ENCODE measurements around the gene DLAT.
"Not testable (repeated sequence)": the region's sequence is repeated elsewhere in the genome, so short reads cannot be mapped to it uniquely, and the experiment has no call there.

DLAT gene

GRCh38 chr11:111986589-111986988, 38.6 kb upstream of the DLAT start:
- Histone ChIP-seq H3K4me3 (ENCODE audit: low read length) (no peak overlapping the region), H3K4me1 (ENCODE audit: control insufficient read depth, low read depth, low read length) (peaks cover 2% of the 10 kb centered on the region), H3K27me3 (ENCODE audit: insufficient read depth, low read length, poor library complexity) (no peaks in the 10 kb centered on the region), H3K56ac (ENCODE audit: low read length) (no peak overlapping the region), H2BK15ac (replicated peaks; ENCODE audit: low read depth) (no peak overlapping the region), H3K9ac (ENCODE audit: low read length) (no peak overlapping the region), H3K79me1 (ENCODE audit: low read length) (no peaks in the 10 kb centered on the region), H2BK5ac (ENCODE audit: low read length) (no peak overlapping the region), H3K23ac (ENCODE audit: low read length) (no peak overlapping the region), H3K36me3 (ENCODE audit: control insufficient read depth, insufficient read depth, low read length) (no peaks in the 10 kb centered on the region), H2AK5ac (ENCODE audit: low read length) (no peak overlapping the region), H3K79me2 (ENCODE audit: control insufficient read depth, insufficient read depth, low read length) (no peaks in the 10 kb centered on the region), H2BK120ac (ENCODE audit: low read depth, low read length) (no peak overlapping the region), H4K5ac (ENCODE audit: low read length) (no peak overlapping the region), H3K27ac (ENCODE audit: low read depth, low read length) (no peak overlapping the region), H3K4ac (ENCODE audit: low read depth, low read length) (no peak overlapping the region), H3K18ac (ENCODE audit: low read length) (no peak overlapping the region), H4K8ac (ENCODE audit: low read depth, low read length) (no peak overlapping the region), H3K4me2 (ENCODE audit: low read length) (no peak overlapping the region)
- no CpG with 5 or more reads among the region's 5 CpGs for WGBS (ENCODE audit: extremely low coverage, insufficient coverage, low lambda C conversion rate)
- no peak for DNase-seq

GRCh38 chr11:111990381-111990780, 34.8 kb upstream of the DLAT start:
- no peaks in the 10 kb centered on the region for H3K4me1 ChIP-seq (ENCODE audit: control insufficient read depth, low read depth, low read length)
- H4K8ac ChIP-seq (ENCODE audit: low read depth, low read length), result no peak overlapping the region
- no peak overlapping the region for H2BK15ac ChIP-seq (replicated peaks; ENCODE audit: low read depth)
- H3K9ac ChIP-seq (ENCODE audit: low read length), result no peak overlapping the region
- no peak overlapping the region for H3K27ac ChIP-seq (ENCODE audit: low read depth, low read length)
- no peak overlapping the region for H3K18ac ChIP-seq (ENCODE audit: low read length)
- no peaks in the 10 kb centered on the region for H3K79me1 ChIP-seq (ENCODE audit: low read length)
- no peak overlapping the region for H3K4ac ChIP-seq (ENCODE audit: low read depth, low read length)
- no CpG with 5 or more reads among the region's 6 CpGs for WGBS (ENCODE audit: extremely low coverage, insufficient coverage, low lambda C conversion rate)
- H3K4me2 ChIP-seq (ENCODE audit: low read length), result no peak overlapping the region
- no peaks in the 10 kb centered on the region for H3K79me2 ChIP-seq (ENCODE audit: control insufficient read depth, insufficient read depth, low read length)
- H4K5ac ChIP-seq (ENCODE audit: low read length), result no peak overlapping the region
- H3K4me3 ChIP-seq (ENCODE audit: low read length), result no peak overlapping the region
- no peak overlapping the region for H2AK5ac ChIP-seq (ENCODE audit: low read length)
- no peak overlapping the region for H3K23ac ChIP-seq (ENCODE audit: low read length)
- no peak overlapping the region for H3K56ac ChIP-seq (ENCODE audit: low read length)
- H2BK5ac ChIP-seq (ENCODE audit: low read length), result no peak overlapping the region
- H3K36me3 ChIP-seq (ENCODE audit: control insufficient read depth, insufficient read depth, low read length), result no peaks in the 10 kb centered on the region
- DNase-seq, result no peak
- no peak overlapping the region for H2BK120ac ChIP-seq (ENCODE audit: low read depth, low read length)
- no peaks in the 10 kb centered on the region for H3K27me3 ChIP-seq (ENCODE audit: insufficient read depth, low read length, poor library complexity)

- H3K4me3 ChIP-seq (ENCODE audit: low read length), result no peak overlapping the region
- no peak for DNase-seq
- no peak overlapping the region for H3K27ac ChIP-seq (ENCODE audit: low read depth, low read length)
- H3K23ac ChIP-seq (ENCODE audit: low read length), result no peak overlapping the region
- no peaks in the 10 kb centered on the region for H3K27me3 ChIP-seq (ENCODE audit: insufficient read depth, low read length, poor library complexity)
- no peak overlapping the region for H2BK5ac ChIP-seq (ENCODE audit: low read length)
- no peak overlapping the region for H3K9ac ChIP-seq (ENCODE audit: low read length)
- H3K4ac ChIP-seq (ENCODE audit: low read depth, low read length), result no peak overlapping the region
- no peak overlapping the region for H4K5ac ChIP-seq (ENCODE audit: low read length)
- no peak overlapping the region for H2BK15ac ChIP-seq (replicated peaks; ENCODE audit: low read depth)
- no peaks in the 10 kb centered on the region for H3K4me1 ChIP-seq (ENCODE audit: control insufficient read depth, low read depth, low read length)
- H3K4me2 ChIP-seq (ENCODE audit: low read length), result no peak overlapping the region
- H3K18ac ChIP-seq (ENCODE audit: low read length), result no peak overlapping the region
- no peak overlapping the region for H3K56ac ChIP-seq (ENCODE audit: low read length)
- no peak overlapping the region for H2AK5ac ChIP-seq (ENCODE audit: low read length)
- WGBS (ENCODE audit: extremely low coverage, insufficient coverage, low lambda C conversion rate), result no CpG with 5 or more reads among the region's 3 CpGs
- no peak overlapping the region for H4K8ac ChIP-seq (ENCODE audit: low read depth, low read length)
- H3K79me1 ChIP-seq (ENCODE audit: low read length), result no peaks in the 10 kb centered on the region
- H3K79me2 ChIP-seq (ENCODE audit: control insufficient read depth, insufficient read depth, low read length), result no peaks in the 10 kb centered on the region
- H2BK120ac ChIP-seq (ENCODE audit: low read depth, low read length), result no peak overlapping the region
- H3K36me3 ChIP-seq (ENCODE audit: control insufficient read depth, insufficient read depth, low read length), result no peaks in the 10 kb centered on the region
These were observed 32.9 kb upstream of the DLAT start for GRCh38 chr11:111992206-111992855.

GRCh38 chr11:111996129-111996528, 29.1 kb upstream of the DLAT start:
- Histone ChIP-seq H3K56ac (ENCODE audit: low read length) (no peak overlapping the region), H2BK5ac (ENCODE audit: low read length) (no peak overlapping the region), H3K23ac (ENCODE audit: low read length) (no peak overlapping the region), H4K8ac (ENCODE audit: low read depth, low read length) (no peak overlapping the region), H3K27me3 (ENCODE audit: insufficient read depth, low read length, poor library complexity) (no peaks in the 10 kb centered on the region), H3K4me2 (ENCODE audit: low read length) (no peak overlapping the region), H3K4me1 (ENCODE audit: control insufficient read depth, low read depth, low read length) (no peaks in the 10 kb centered on the region), H3K36me3 (ENCODE audit: control insufficient read depth, insufficient read depth, low read length) (no peaks in the 10 kb centered on the region), H3K79me2 (ENCODE audit: control insufficient read depth, insufficient read depth, low read length) (no peaks in the 10 kb centered on the region), H2BK120ac (ENCODE audit: low read depth, low read length) (no peak overlapping the region), H3K79me1 (ENCODE audit: low read length) (no peaks in the 10 kb centered on the region), H3K18ac (ENCODE audit: low read length) (no peak overlapping the region), H3K27ac (ENCODE audit: low read depth, low read length) (no peak overlapping the region), H3K4me3 (ENCODE audit: low read length) (no peak overlapping the region), H4K5ac (ENCODE audit: low read length) (no peak overlapping the region), H2BK15ac (replicated peaks; ENCODE audit: low read depth) (no peak overlapping the region), H3K9ac (ENCODE audit: low read length) (no peak overlapping the region), H3K4ac (ENCODE audit: low read depth, low read length) (no peak overlapping the region), H2AK5ac (ENCODE audit: low read length) (no peak overlapping the region)
- 100% methylated on average over 2 of the region's 3 CpGs for WGBS (ENCODE audit: extremely low coverage, insufficient coverage, low lambda C conversion rate)
- DNase-seq, result no peak

- not testable (repeated sequence) for H3K23ac ChIP-seq (ENCODE audit: low read length); H2BK15ac ChIP-seq (replicated peaks; ENCODE audit: low read depth); H3K4me3 ChIP-seq (ENCODE audit: low read length); H3K36me3 ChIP-seq (ENCODE audit: control insufficient read depth, insufficient read depth, low read length); H2AK5ac ChIP-seq (ENCODE audit: low read length); H3K4me2 ChIP-seq (ENCODE audit: low read length); H4K5ac ChIP-seq (ENCODE audit: low read length); H2BK5ac ChIP-seq (ENCODE audit: low read length); H3K4ac ChIP-seq (ENCODE audit: low read depth, low read length); H2BK120ac ChIP-seq (ENCODE audit: low read depth, low read length); H3K27me3 ChIP-seq (ENCODE audit: insufficient read depth, low read length, poor library complexity); H3K56ac ChIP-seq (ENCODE audit: low read length); H3K4me1 ChIP-seq (ENCODE audit: control insufficient read depth, low read depth, low read length); DNase-seq; H3K27ac ChIP-seq (ENCODE audit: low read depth, low read length); H4K8ac ChIP-seq (ENCODE audit: low read depth, low read length); H3K79me1 ChIP-seq (ENCODE audit: low read length); H3K79me2 ChIP-seq (ENCODE audit: control insufficient read depth, insufficient read depth, low read length); H3K18ac ChIP-seq (ENCODE audit: low read length); H3K9ac ChIP-seq (ENCODE audit: low read length)
- no CpG with 5 or more reads among the region's 5 CpGs for WGBS (ENCODE audit: extremely low coverage, insufficient coverage, low lambda C conversion rate)
These were observed 28.5 kb upstream of the DLAT start for GRCh38 chr11:111996669-111997068.

- no peaks in the 10 kb centered on the region for H3K4me1 ChIP-seq (ENCODE audit: control insufficient read depth, low read depth, low read length)
- H3K79me1 ChIP-seq (ENCODE audit: low read length), result no peaks in the 10 kb centered on the region
- no peaks in the 10 kb centered on the region for H3K36me3 ChIP-seq (ENCODE audit: control insufficient read depth, insufficient read depth, low read length)
- H2BK120ac ChIP-seq (ENCODE audit: low read depth, low read length), result no peak overlapping the region
- H3K23ac ChIP-seq (ENCODE audit: low read length), result no peak overlapping the region
- no peak overlapping the region for H3K18ac ChIP-seq (ENCODE audit: low read length)
- no peak overlapping the region for H2BK15ac ChIP-seq (replicated peaks; ENCODE audit: low read depth)
- no peak overlapping the region for H3K27ac ChIP-seq (ENCODE audit: low read depth, low read length)
- no peak overlapping the region for H3K4me2 ChIP-seq (ENCODE audit: low read length)
- no peak overlapping the region for H4K8ac ChIP-seq (ENCODE audit: low read depth, low read length)
- no peak overlapping the region for H3K56ac ChIP-seq (ENCODE audit: low read length)
- no peak for DNase-seq
- no peaks in the 10 kb centered on the region for H3K27me3 ChIP-seq (ENCODE audit: insufficient read depth, low read length, poor library complexity)
- no peak overlapping the region for H3K4ac ChIP-seq (ENCODE audit: low read depth, low read length)
- H3K79me2 ChIP-seq (ENCODE audit: control insufficient read depth, insufficient read depth, low read length), result no peaks in the 10 kb centered on the region
- H2AK5ac ChIP-seq (ENCODE audit: low read length), result no peak overlapping the region
- H3K4me3 ChIP-seq (ENCODE audit: low read length), result no peak overlapping the region
- no peak overlapping the region for H2BK5ac ChIP-seq (ENCODE audit: low read length)
- H4K5ac ChIP-seq (ENCODE audit: low read length), result no peak overlapping the region
- H3K9ac ChIP-seq (ENCODE audit: low read length), result no peak overlapping the region
These were observed 26.1 kb upstream of the DLAT start for GRCh38 chr11:111999111-111999510.
